Bronchial epithelial cell (primary cell): ENCODE data around the gene C10orf120. TPM values are rescaled to one million over a fixed set of nuclear protein-coding genes. Genes with fewer than 3 reads are reported as not detected.

ENCODE experiments used
- DNase-seq: peaks from one replicate; pipeline ENCODE4 v3.0.0-alpha.2; 2010; ENCODE audit warnings: low read depth
- FAIRE-seq: peaks from 2 replicates; lab custom pipeline; 2011; peaks lifted over from hg19 to GRCh38; lab: Jason Lieb, UNC
- H3K27me3 ChIP-seq: 2 replicates; pipeline ENCODE4 v1.5.1; 2011; ENCODE audit warnings: low read length; ENCODE audit not compliant: control insufficient read depth, insufficient read depth
- H3K36me3 ChIP-seq: 2 replicates; pipeline ENCODE4 v1.5.1; 2011; ENCODE audit warnings: low read length; ENCODE audit not compliant: control insufficient read depth, insufficient read depth
- H3K4me3 ChIP-seq: 2 replicates; pipeline ENCODE4 v1.5.1; 2011; ENCODE audit warnings: mild to moderate bottlenecking, low read depth, low read length, control low read depth
- CTCF ChIP-seq: IDR thresholded peaks from 2 replicates; pipeline ENCODE4 v1.5.1; 2011; ENCODE audit warnings: mild to moderate bottlenecking, moderate library complexity, low read length, control low read depth, inconsistent platforms; ENCODE audit not compliant: insufficient read depth, severe bottlenecking
- total RNA-seq: library from RNA; depleted of rRNA; stranded (reverse); fragments of >200 nt; gene quantifications from 2 replicates; pipeline ENCODE4 v1.2.1, GENCODE V29; 2014

C10orf120 gene
- total RNA-seq, 1 donor from 2014 or later = not detected

DNA sequence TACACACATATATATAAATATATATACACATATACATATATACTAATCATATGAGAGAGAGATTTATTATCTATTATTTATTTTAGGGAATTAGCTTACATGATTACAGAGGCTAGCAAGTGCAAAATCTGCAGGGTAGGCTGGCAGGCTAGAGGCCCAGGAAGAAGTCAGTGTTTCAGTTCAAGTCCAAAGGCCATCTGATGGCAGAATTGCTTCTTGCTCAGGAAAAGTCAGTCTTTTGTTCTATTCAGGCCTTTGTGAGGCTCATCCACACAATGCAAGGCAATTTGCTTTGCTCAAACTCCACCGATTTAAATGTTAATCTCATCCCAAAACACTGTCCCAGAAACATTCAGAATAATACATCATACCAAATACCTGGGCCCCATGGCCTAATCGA, 2.6 kb upstream of the C10orf120 start:
- no peak for TF ChIP-seq CTCF
- H3K27me3 ChIP-seq = no peaks in the 10 kb centered on the region
- no peaks in the 10 kb centered on the region for H3K36me3 ChIP-seq
- DNase-seq = no peak
- no peak overlapping the region for H3K4me3 ChIP-seq
- FAIRE-seq = no peak

- no peaks in the 10 kb centered on the region for H3K27me3 ChIP-seq
- FAIRE-seq = no peak
Observed at GRCh38 chr10:122701652-122702051, 2.0 kb upstream of the C10orf120 start.

DNA sequence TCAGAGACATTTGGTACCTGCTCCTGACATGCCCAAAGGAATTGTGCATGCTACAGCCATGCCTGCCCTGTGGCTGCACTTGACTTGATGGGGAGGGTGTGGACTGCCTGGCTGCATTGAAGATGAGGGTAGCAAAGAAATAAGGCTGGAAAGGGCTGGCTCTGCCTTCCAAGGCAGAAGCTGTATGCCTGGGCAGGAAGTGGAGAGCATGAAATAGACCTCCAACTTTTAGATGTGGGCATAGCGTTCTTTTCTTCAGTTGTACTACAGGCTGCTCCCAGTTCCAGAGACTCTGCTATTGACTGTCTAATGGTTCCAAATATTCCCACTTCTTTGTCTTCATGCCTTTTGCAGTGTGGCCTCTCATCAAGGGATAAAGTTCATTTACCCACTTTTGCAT, 3.0 kb downstream of the C10orf120 start:
- no peak for FAIRE-seq
- H3K27me3 ChIP-seq = peaks cover 3% of the 10 kb centered on the region
- TF ChIP-seq CTCF = no peak
- H3K4me3 ChIP-seq = no peak overlapping the region
- DNase-seq = no peak
- H3K36me3 ChIP-seq = no peaks in the 10 kb centered on the region

More at GRCh38 chr10:122701652-122702051, 2.0 kb upstream of the C10orf120 start:
- Histone ChIP-seq H3K4me3 (no peak overlapping the region), H3K36me3 (no peaks in the 10 kb centered on the region)
- no peak for DNase-seq
- no peak for TF ChIP-seq CTCF

DNA sequence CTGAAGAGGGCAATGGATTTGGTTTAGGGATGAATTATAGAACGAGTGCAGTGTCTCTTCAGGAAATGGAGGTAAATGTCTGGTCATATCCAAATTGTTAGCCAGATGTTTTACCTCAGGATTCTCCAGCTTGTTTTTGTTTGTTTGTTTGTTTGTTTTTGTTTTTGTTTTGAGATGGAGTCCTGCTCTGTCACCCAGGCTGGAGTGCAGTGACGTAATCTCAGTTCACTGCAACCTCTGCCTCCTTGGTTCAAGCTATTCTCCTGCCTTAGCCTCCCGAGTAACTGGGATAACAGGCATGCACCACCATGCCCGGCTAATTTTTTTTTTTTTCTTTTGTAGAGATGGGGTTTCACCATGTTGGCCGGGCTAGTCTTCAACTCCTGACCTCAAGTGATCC, 6.9 kb downstream of the C10orf120 start:
- H3K27me3 ChIP-seq = peaks cover 3% of the 10 kb centered on the region
- H3K4me3 ChIP-seq = no peak overlapping the region
- DNase-seq (no peak), FAIRE-seq (no peak)
- H3K36me3 ChIP-seq = no peaks in the 10 kb centered on the region
- no peak for TF ChIP-seq CTCF

DNA sequence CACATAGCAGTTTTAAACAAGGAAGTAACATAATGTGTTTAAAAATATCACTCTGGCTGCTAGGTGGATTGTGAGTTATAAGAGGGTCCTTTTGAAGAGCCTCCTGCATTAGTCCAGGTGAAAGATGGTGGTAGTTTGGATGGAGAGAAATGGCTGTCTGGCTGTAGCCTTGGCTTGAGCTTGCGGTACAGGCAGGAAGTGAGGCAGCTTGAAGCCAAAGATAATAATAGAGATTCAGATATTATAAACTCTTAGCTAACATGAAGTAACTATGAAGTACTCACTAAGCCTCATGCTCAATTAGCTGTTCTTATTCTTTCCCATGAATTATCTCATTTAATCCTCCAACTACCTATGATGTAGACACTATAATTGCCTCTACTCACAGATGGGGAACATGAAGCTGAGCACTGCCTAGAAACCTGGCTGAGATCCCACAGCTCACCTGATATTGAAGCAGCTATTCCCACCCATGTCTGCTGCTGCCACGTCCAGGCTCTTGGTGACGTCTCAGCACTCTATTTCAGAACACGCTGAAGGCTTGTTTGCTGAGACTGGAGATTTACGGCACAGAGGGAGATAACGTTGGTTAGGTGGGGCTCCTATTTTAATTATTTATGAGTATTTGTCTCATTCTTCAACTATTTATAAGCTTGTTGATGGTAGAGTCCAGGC, 10.4 kb downstream of the C10orf120 start:
- TF ChIP-seq CTCF = no peak
- no peaks in the 10 kb centered on the region for H3K27me3 ChIP-seq
- H3K4me3 ChIP-seq = no peak overlapping the region
- FAIRE-seq = no peak
- DNase-seq = no peak
- H3K36me3 ChIP-seq = no peaks in the 10 kb centered on the region

DNA sequence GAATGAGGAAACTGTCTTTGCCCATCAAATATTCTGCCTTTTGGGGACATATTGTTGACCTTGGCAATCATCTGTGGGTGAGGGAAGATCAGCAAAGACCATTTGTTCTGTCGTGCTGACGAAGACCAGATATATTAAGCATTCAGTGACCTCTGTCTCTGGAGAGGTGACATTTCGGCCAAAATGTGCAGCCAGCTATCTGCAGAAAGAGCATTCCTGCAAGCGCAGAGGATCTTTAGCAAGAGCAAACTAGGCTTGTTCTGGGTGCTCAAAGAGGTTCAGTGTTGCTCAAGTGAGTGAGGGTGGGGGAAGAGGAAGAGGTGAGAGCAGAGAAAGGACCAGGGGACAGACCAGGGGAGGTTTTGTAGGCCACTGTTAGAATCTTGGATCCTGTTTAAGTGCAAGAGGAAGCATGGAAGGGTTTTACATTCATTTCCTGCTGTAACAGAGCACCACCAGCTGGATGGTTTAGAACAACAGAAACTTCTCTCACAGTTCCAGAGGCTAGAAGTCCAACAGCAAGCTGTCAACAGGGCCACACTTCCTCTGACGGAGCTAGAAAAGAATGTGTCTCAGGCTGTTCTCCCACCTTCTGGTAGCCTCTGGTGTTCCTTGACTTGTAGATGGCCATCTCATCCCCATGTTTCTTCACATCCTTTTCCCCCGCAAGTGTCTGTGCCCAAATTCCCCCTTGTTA, 11.2 kb downstream of the C10orf120 start:
- H3K36me3 ChIP-seq = no peaks in the 10 kb centered on the region
- TF ChIP-seq CTCF = peak; percentile 12
- peak; percentile 51 for DNase-seq
- FAIRE-seq = peak; percentile 52
- no peaks in the 10 kb centered on the region for H3K27me3 ChIP-seq
- H3K4me3 ChIP-seq = no peak overlapping the region
